Activated CD8-positive, alpha-beta T cell treated with anti-CD3 and anti-CD28 coated beads for 36 hours (primary cell): ENCODE results near the gene ZNF480. TPM values are rescaled to one million over a fixed set of nuclear protein-coding genes. Genes with fewer than 3 reads are reported as not detected.
A peak's percentile ranks its signal among the peaks of the same experiment; 100 is the strongest.
"Not testable (repeated sequence)": the region's sequence is repeated elsewhere in the genome, so short reads cannot be mapped to it uniquely, and the experiment has no call there.

Experiments
- ATAC-seq: fragments of 200-7000 bp; cut with Tn5 transposase; one replicate; pipeline ENCODE4 v1.10.0; 2021; ENCODE audit warnings: mild to moderate bottlenecking, moderate library complexity
- CTCF ChIA-PET: fragments of 350-600 bp; sonication (Branson Sonifier 250); formaldehyde crosslinking; loops from one replicate; lab custom pipeline; 2021; ENCODE audit warnings: antibody characterized with exemption; lab: Charles Lee
- POLR2A ChIA-PET: fragments of 350-600 bp; sonication (Branson Sonifier 250); formaldehyde crosslinking; loops from one replicate; lab custom pipeline; 2021; ENCODE audit warnings: antibody characterized with exemption; lab: Charles Lee
- DNase-seq: peaks from one replicate; pipeline ENCODE4 v3.0.0-alpha.2; 2020
- H3K27ac Mint-ChIP-seq: one replicate; pipeline ENCODE4 v1.8.0; 2021; ENCODE audit warnings: mild to moderate bottlenecking, mixed read lengths
- H3K27me3 Mint-ChIP-seq: one replicate; pipeline ENCODE4 v1.8.0; 2021; ENCODE audit warnings: mixed read lengths
- H3K36me3 Mint-ChIP-seq: one replicate; pipeline ENCODE4 v1.8.0; 2021; ENCODE audit warnings: low read depth, mixed read lengths
- H3K4me1 Mint-ChIP-seq: one replicate; pipeline ENCODE4 v1.8.0; 2021; ENCODE audit warnings: low read depth, mixed read lengths
- H3K4me3 Mint-ChIP-seq: one replicate; pipeline ENCODE4 v1.8.0; 2021; ENCODE audit warnings: mild to moderate bottlenecking, moderate library complexity, mixed read lengths
- H3K9me3 Mint-ChIP-seq: one replicate; pipeline ENCODE4 v1.8.0; 2021; ENCODE audit warnings: mixed read lengths
- CTCF ChIP-seq: fragments of 200-600 bp; IDR thresholded peaks from one replicate; pipeline ENCODE4 v1.8.0; 2022; ENCODE audit warnings: antibody characterized with exemption, mild to moderate bottlenecking
- intact Hi-C: fragments of 100-400 bp; cut with micrococcal nuclease; formaldehyde crosslinking; loops from one replicate; pipeline ENCODE4 v1.10.0; 2022
- total RNA-seq, 2 experiments: library from RNA; stranded (reverse); gene quantifications; one replicate each; pipeline ENCODE4 v1.2.3, GENCODE V29; 2021

The ZNF480 gene
- total RNA-seq, result 1 to 10 TPM; 2.6 to 3.2 TPM

GRCh38 chr19:52296773-52297600 lies at the start of gene ZNF480:
Gene ZNF480 (plus strand): TSS chr19:52297169. CDS start chr19:52300413, 3,244 bp downstream.
- Mint-ChIP-seq H3K9me3 (peaks cover 49% of the 10 kb centered on the region), H3K4me1 (peaks cover 18% of the 10 kb centered on the region), H3K36me3 (peaks cover 74% of the 10 kb centered on the region), H3K4me3 (peak within 1 kb of the TSS; percentile 85), H3K27me3 (no peaks in the 10 kb centered on the region), H3K27ac (peak within 1 kb of the TSS; percentile 97)
- no peak for TF ChIP-seq CTCF
- intact Hi-C loops, result no loop called here
- ChIA-PET CTCF (interaction anchor here (0.6 kb wide), 1 partner anchor 359 kb away, joined by 4 read pairs; no protein-coding TSS in a partner anchor), POLR2A (interaction anchor here (1.0 to 1.4 kb wide), 2 partner anchors 40 to 520 kb away, joined by 3 to 4 read pairs; no protein-coding TSS in a partner anchor)
- DNase-seq (peak; percentile 80), ATAC-seq (peak; percentile 93)

DNA sequence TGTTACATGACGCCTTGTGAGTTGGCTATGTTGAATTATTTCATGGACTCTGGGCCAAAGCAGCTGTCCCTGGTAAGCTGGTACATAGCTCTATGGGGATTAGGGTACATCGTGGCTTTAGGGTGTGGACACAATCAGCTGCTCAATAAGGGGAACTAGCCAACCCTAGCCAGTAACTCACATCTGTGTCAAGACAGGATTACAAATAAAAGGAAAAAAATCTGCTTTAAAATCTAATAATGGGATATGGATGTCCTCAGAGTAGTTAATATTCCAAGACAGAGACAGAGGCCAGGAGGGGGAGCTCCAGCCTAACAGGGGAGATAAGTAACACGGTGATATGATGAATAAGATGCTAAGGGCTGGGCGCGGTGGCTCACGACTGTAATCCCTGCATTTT lies 48.7 kb upstream of the ZNF480 start:
- ATAC-seq (peak; percentile 88), DNase-seq (peak; percentile 85)
- H3K27me3 Mint-ChIP-seq, result no peaks in the 10 kb centered on the region
- no peaks in the 10 kb centered on the region for H3K9me3 Mint-ChIP-seq
- peak; percentile 70 for TF ChIP-seq CTCF
- intact Hi-C loops, result loop anchor here (10.0 kb wide), 1 partner anchor 497 kb away; no protein-coding TSS in a partner anchor
- no peak overlapping the region for H3K4me3 Mint-ChIP-seq
- no peak overlapping the region for H3K27ac Mint-ChIP-seq
- CTCF ChIA-PET, result interaction anchor here (0.9 to 1.4 kb wide), 4 partner anchors 11 to 502 kb away, joined by 3 to 9 read pairs (median 4); no protein-coding TSS in a partner anchor
- POLR2A ChIA-PET, result no interaction called here
- no peaks in the 10 kb centered on the region for H3K36me3 Mint-ChIP-seq
- H3K4me1 Mint-ChIP-seq, result no peaks in the 10 kb centered on the region

DNA sequence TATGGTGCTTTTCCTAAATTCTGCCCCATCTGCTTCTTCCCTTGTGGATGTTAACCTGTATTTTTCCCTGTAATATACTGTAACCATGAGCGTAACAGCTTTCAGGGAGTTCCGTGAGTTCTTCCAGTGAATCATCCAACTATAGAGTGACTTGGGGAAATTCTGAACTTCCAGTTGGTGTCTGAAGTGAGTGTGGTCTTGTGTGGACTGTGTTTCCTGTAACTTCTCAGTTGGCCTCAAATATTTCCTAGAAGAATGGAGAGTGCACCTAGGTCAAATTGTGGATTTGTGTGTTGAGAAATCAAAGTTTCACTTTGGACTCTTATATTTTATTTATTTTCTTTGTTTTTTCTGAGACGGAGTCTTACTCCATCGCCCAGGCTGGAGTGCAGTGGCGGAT lies 38.5 kb upstream of the ZNF480 start:
- Mint-ChIP-seq H3K9me3 (no peaks in the 10 kb centered on the region), H3K27ac (no peak overlapping the region), H3K36me3 (no peaks in the 10 kb centered on the region), H3K4me3 (no peak overlapping the region), H3K4me1 (no peaks in the 10 kb centered on the region), H3K27me3 (peaks cover 2% of the 10 kb centered on the region)
- POLR2A ChIA-PET, result no interaction called here
- CTCF ChIA-PET, result no interaction called here
- ATAC-seq (no peak), DNase-seq (no peak)
- intact Hi-C loops, result no loop called here
- no peak for TF ChIP-seq CTCF

DNA sequence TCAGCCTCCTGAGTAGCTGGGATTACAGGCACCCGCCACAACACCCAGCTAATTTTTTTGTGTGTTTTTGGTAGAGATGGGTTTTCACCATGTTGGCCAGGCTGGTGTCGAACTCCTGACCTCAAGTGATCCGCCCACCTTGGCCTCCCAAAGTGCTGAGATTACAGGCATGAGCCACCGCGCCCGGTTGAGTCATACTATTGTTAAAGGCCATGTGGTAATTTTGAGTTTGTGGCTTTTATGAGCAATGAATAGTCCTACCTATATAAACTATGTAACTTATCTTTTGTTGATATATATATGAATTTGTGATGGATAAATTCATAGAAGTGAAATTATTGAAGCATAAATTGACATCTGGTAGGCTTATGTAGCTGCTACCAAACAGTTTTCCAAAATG lies 31.4 kb upstream of the ZNF480 start:
- H3K9me3 Mint-ChIP-seq, H3K4me1 Mint-ChIP-seq, H3K27ac Mint-ChIP-seq, POLR2A ChIA-PET, H3K36me3 Mint-ChIP-seq, H3K4me3 Mint-ChIP-seq, intact Hi-C loops, ATAC-seq, H3K27me3 Mint-ChIP-seq: not testable (repeated sequence)
- CTCF ChIA-PET, result interaction anchor here (1.2 to 2.3 kb wide), 2 partner anchors 10 to 28 kb away, joined by 3 to 8 read pairs; no protein-coding TSS in a partner anchor
- peak; percentile 67 for DNase-seq

DNA sequence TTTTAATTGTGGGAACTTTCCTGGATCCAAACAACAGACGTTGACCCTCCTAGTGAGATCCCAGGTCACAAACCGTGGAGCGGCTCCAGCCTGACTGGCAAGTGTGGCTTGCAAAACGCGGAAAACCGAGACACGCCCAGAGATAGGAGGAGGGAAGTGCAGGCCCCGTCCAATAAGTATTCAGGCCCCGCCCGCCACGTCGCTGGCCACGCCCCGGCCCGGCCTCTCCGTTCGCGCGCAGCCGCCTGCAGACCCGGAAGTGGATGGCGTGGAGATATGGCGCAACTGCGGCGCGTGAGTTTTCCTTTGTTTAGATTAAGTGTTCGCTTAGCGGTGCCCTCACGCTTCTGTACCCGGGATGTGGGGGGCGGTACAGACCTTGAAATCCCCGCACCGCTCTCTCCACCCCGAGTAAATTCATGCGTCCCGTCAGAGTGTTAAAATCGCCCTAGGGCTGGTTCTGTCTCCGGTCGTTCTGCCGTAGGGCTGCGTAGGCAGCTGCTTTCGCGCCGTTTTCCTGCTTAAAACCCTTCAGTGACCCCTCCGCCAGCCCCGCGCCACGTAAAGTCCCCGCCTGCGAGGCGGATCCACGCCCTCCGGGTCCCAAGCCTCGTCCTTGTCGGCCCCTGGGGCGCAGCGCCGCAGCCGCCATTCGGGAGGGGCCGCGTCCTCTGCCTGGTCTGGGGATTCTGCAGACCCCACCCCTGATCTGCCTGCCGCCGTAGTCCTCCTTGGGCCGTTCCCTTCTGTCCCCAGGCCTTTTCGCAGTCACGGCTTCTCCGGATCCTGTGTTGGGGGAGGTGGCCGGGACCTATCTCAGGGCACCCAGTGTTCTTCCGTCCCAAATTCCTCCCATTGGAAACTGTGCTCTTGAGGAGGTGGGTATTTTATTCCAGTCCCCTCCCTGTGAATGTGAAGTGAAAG lies 27.4 kb upstream of the ZNF480 start, which contains the start of gene ZNF766:
Gene ZNF766, plus strand, starts transcription at position 250 of the 924 bp plus-strand sequence. Its CDS starts 27 bp downstream, at position 277.
- Mint-ChIP-seq H3K27ac (peak within 1 kb of the TSS; percentile 96), H3K9me3 (peaks cover 20% of the 10 kb centered on the region), H3K4me1 (peaks cover 34% of the 10 kb centered on the region), H3K4me3 (peak within 1 kb of the TSS; percentile 99), H3K27me3 (no peaks in the 10 kb centered on the region), H3K36me3 (peaks cover 43% of the 10 kb centered on the region)
- intact Hi-C loops, result no loop called here
- peak; percentile 99 for ATAC-seq
- DNase-seq, result peak; percentile 98
- TF ChIP-seq CTCF, result no peak
- ChIA-PET CTCF (no interaction called here), POLR2A (interaction anchor here (0.8 kb wide), 1 partner anchor 9 kb away, joined by 3 read pairs; no protein-coding TSS in a partner anchor)
